HG02943 (cell line): ENCODE results near the gene TESMIN.

ENCODE experiments used
- ATAC-seq: cut with Tn5 transposase; IDR thresholded peaks from one replicate; pipeline ENCODE4 v1.9.1; 2021; ENCODE audit warnings: mild to moderate bottlenecking, low read depth, moderate library complexity; ENCODE audit not compliant: unreplicated experiment

The TESMIN gene

GRCh38 chr11:68751331-68751856, at the start of gene TESMIN:
TSS of gene TESMIN (minus strand) at chr11:68751520. CDS start at chr11:68750660, 860 bp downstream.
- no peak for ATAC-seq

GRCh38 chr11:68798221-68798813, 47.0 kb upstream of the TESMIN start:
- ATAC-seq: no peak

- ATAC-seq: no peak
Measured at GRCh38 chr11:68796801-68797200, 45.5 kb upstream of the TESMIN start.

GRCh38 chr11:68792400-68792966, 41.2 kb upstream of the TESMIN start:
- no peak for ATAC-seq

- no peak for ATAC-seq
Measured at GRCh38 chr11:68784653-68785052, 33.3 kb upstream of the TESMIN start.

- no peak for ATAC-seq
Measured at GRCh38 chr11:68783216-68783821, 32.0 kb upstream of the TESMIN start.

- no peak for ATAC-seq
Measured at GRCh38 chr11:68782711-68783110, 31.4 kb upstream of the TESMIN start.

GRCh38 chr11:68780829-68781228, 29.5 kb upstream of the TESMIN start:
- no peak for ATAC-seq

GRCh38 chr11:68778205-68778604, 26.9 kb upstream of the TESMIN start:
- no peak for ATAC-seq

- ATAC-seq: no peak
Measured at GRCh38 chr11:68776442-68777235, 25.3 kb upstream of the TESMIN start.

- no peak for ATAC-seq
Measured at GRCh38 chr11:68775951-68776388, 24.6 kb upstream of the TESMIN start.

- no peak for ATAC-seq
Measured at GRCh38 chr11:68774194-68774585, 22.9 kb upstream of the TESMIN start.

- ATAC-seq: no peak
Measured at GRCh38 chr11:68773521-68774193, 22.3 kb upstream of the TESMIN start.

GRCh38 chr11:68772936-68773335, 21.6 kb upstream of the TESMIN start:
- ATAC-seq: no peak

GRCh38 chr11:68770781-68771180, 19.5 kb upstream of the TESMIN start:
- ATAC-seq: no peak

- ATAC-seq: no peak
Measured at GRCh38 chr11:68767672-68768071, 16.4 kb upstream of the TESMIN start.

- ATAC-seq: no peak
Measured at GRCh38 chr11:68766786-68767185, 15.5 kb upstream of the TESMIN start.

GRCh38 chr11:68764746-68765145, 13.4 kb upstream of the TESMIN start:
- no peak for ATAC-seq

GRCh38 chr11:68763926-68764657, 12.8 kb upstream of the TESMIN start:
- no peak for ATAC-seq

- no peak for ATAC-seq
Measured at GRCh38 chr11:68763181-68763721, 11.9 kb upstream of the TESMIN start.
